NCI-H2107 treated with DMSO at 0.1 percent for 48 hours (cell line): Measurements from ENCODE around the gene CEP131.

Experiments used
- DNase-seq: peaks from one replicate; lab custom pipeline; 2025; ENCODE audit not compliant: unreplicated experiment; lab: John Stamatoyannopoulos, UW

Gene CEP131

GRCh38 chr17:81200201-81200600, 22.6 kb downstream of the CEP131 start:
- DNase-seq: no peak

GRCh38 chr17:81199482-81199830, 23.3 kb downstream of the CEP131 start:
- DNase-seq: no peak

GRCh38 chr17:81198826-81199481, 23.8 kb downstream of the CEP131 start:
- no peak for DNase-seq

GRCh38 chr17:81197831-81198490, 24.8 kb downstream of the CEP131 start:
- DNase-seq: no peak

GRCh38 chr17:81197409-81197795, 25.4 kb downstream of the CEP131 start:
- no peak for DNase-seq

- DNase-seq: no peak
These were observed 26.0 kb downstream of the CEP131 start for GRCh38 chr17:81196505-81197408.

GRCh38 chr17:81195941-81196495, 26.7 kb downstream of the CEP131 start:
- no peak for DNase-seq

GRCh38 chr17:81194941-81195901, 27.5 kb downstream of the CEP131 start:
- DNase-seq: no peak

- DNase-seq: no peak
These were observed 28.5 kb downstream of the CEP131 start for GRCh38 chr17:81194225-81194760.

- no peak for DNase-seq
These were observed 29.1 kb downstream of the CEP131 start for GRCh38 chr17:81193470-81194224.

GRCh38 chr17:81193051-81193410, 29.7 kb downstream of the CEP131 start:
- no peak for DNase-seq

- DNase-seq: no peak
These were observed 30.2 kb downstream of the CEP131 start for GRCh38 chr17:81192386-81193050.

- no peak for DNase-seq
These were observed 31.1 kb downstream of the CEP131 start for GRCh38 chr17:81191646-81192045.

- DNase-seq: no peak
These were observed 31.6 kb downstream of the CEP131 start for GRCh38 chr17:81191116-81191515.

- no peak for DNase-seq
These were observed 32.2 kb downstream of the CEP131 start for GRCh38 chr17:81190591-81190990.

GRCh38 chr17:81189670-81190530, 32.9 kb downstream of the CEP131 start:
- no peak for DNase-seq

- DNase-seq: no peak
These were observed 33.7 kb downstream of the CEP131 start for GRCh38 chr17:81189016-81189415.

GRCh38 chr17:81188491-81188840, 34.3 kb downstream of the CEP131 start:
- no peak for DNase-seq
